ENCODE results near the gene MMP17. TPM values are rescaled to one million over a fixed set of nuclear protein-coding genes. Genes with fewer than 3 reads are reported as not detected.

Gene MMP17
- total and polyA plus RNA-seq, 2 donors (not counting 1 experiment from before 2014, with no cell fraction given), result 14.8 to 140 TPM

DNA sequence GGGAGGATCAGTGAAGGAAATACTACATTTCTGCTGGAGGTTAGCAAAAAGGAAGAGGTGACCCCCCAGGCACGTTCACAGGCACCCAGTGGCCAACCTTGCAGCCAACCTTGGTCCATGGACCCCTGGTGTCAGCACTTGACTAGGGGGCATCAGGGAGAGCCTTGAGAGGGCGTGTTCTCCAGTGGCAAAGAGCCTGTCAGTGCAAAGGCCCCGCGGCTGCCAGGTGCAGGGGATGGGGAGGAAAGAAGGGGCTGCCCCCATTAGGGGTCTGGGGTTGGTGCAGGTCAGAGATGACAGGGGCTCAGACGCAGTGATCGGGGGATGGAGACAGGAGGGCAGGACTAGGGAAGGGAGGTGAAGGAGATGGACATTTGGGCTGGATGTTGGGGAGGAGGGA lies 43.5 kb downstream of the MMP17 start:
- H3K4me2 ChIP-seq (replicated peaks; ENCODE audit: low read depth, low read length, poor library complexity, severe bottlenecking), result no peak overlapping the region
- H3K27ac Mint-ChIP-seq, result no peak overlapping the region
- DNase-seq (no peak), ATAC-seq (ENCODE audit: low read depth) (no peak)
- H3K9me3 Mint-ChIP-seq (ENCODE audit: insufficient read depth), result peaks cover 4% of the 10 kb centered on the region
- no peaks in the 10 kb centered on the region for H3K4me1 ChIP-seq (ENCODE audit: control insufficient read depth in 2 of 2, insufficient read depth in 2 of 2, low read length in 2 of 2)
- WGBS (ENCODE audit: insufficient coverage), result 93% methylated on average over 6 of the region's 6 CpGs
- peaks cover 0 to 9% (median 0%) of the 10 kb centered on the region in 3 donors for H3K9me3 ChIP-seq (ENCODE audit: control extremely low read depth in 1 of 3, control insufficient read depth in 2 of 3, insufficient read depth in 1 of 3, low read length in 2 of 3)
- H3K36me3 ChIP-seq (replicated peaks in 1 of 2; ENCODE audit: control extremely low read depth in 1 of 2, control insufficient read depth in 1 of 2, extremely low read depth in 1 of 2, insufficient read depth in 2 of 2, low read length in 1 of 2), result no peaks in the 10 kb centered on the region
- no peak overlapping the region for H2AFZ ChIP-seq (ENCODE audit: insufficient read depth, low read depth, low read length, poor library complexity, severe bottlenecking)
- no peaks in the 10 kb centered on the region for H4K20me1 ChIP-seq (ENCODE audit: control insufficient read depth, insufficient read depth, low read length, poor library complexity, severe bottlenecking)
- no peaks in the 10 kb centered on the region for H3K27me3 Mint-ChIP-seq
- CTCF ChIA-PET, result no interaction called here
- no peak overlapping the region for H3K4me3 ChIP-seq (ENCODE audit: control extremely low read depth in 1 of 5, extremely low read depth in 1 of 5, insufficient read depth in 1 of 5, low read depth in 2 of 5, low read length in 4 of 5)
- no peak overlapping the region for H3K4me3 Mint-ChIP-seq
- no peaks in the 10 kb centered on the region for H3K27me3 ChIP-seq (replicated peaks in 1 of 4; ENCODE audit: control extremely low read depth in 1 of 4, control insufficient read depth in 3 of 4, insufficient read depth in 4 of 4, low read length in 3 of 4)
- no peaks in the 10 kb centered on the region for H3K4me1 Mint-ChIP-seq
- H3K79me2 ChIP-seq (ENCODE audit: control insufficient read depth, insufficient read depth, low read length), result no peaks in the 10 kb centered on the region
- H3K9ac ChIP-seq (ENCODE audit: low read length), result no peak overlapping the region
- intact Hi-C loops (cut with micrococcal nuclease), result no loop called here
- POLR2A ChIA-PET, result no interaction called here
- H3K27ac ChIP-seq (ENCODE audit: low read length in 2 of 2), result no peak overlapping the region
- TF ChIP-seq EZH2 (IDR thresholded peaks at IDR 0.05; ENCODE audit: borderline replicate concordance, insufficient read depth, low read depth, low read length, poor library complexity, severe bottlenecking), result no peak
- TF ChIP-seq, protein P1, sequence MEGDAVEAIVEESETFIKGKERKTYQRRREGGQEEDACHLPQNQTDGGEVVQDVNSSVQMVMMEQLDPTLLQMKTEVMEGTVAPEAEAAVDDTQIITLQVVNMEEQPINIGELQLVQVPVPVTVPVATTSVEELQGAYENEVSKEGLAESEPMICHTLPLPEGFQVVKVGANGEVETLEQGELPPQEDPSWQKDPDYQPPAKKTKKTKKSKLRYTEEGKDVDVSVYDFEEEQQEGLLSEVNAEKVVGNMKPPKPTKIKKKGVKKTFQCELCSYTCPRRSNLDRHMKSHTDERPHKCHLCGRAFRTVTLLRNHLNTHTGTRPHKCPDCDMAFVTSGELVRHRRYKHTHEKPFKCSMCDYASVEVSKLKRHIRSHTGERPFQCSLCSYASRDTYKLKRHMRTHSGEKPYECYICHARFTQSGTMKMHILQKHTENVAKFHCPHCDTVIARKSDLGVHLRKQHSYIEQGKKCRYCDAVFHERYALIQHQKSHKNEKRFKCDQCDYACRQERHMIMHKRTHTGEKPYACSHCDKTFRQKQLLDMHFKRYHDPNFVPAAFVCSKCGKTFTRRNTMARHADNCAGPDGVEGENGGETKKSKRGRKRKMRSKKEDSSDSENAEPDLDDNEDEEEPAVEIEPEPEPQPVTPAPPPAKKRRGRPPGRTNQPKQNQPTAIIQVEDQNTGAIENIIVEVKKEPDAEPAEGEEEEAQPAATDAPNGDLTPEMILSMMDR (IDR thresholded peaks at IDR 0.05), result no peak

DNA sequence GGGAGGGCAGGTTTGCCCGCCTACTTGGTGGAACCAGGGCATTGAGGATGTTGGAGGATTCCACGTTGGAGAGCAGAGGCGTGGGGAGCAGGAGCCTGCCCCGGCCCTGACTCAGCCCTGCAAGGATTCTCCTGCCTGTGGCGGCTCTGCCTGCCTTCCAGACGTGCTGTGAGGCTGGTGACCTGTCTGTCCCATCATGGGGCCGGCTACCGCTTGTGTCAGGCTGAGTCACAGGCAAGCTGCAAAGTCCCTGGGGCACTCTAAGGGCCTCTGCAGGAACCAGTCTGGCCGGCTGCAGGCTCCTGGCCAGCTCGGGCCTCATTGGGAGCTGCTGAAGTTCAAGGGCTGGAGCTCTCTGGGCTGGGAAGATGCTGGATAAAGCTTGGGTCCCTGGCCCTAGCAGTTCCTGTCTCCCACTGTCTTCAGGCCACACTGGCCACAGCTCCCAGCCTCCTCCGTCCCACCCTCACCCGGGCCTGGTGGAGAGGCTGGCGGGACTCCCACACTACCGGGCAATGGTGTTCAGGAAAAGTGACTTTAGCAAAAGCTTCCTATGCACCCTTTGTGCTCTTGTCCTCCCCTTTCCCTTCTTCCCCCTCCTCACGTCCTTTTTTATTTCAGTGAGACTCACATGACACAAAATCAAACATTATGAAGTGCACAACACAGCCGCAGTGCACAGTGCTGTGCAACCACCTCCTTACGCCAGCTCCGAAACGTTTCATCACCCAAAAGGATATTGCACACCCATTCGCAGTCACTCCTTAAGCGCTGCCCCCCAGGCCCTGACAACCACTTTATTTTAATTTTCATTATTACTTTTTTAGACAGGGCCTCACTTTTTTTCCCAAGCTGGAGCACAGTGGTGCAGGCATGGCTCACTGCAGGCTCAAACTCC lies 44.2 kb downstream of the MMP17 start:
- H3K4me2 ChIP-seq (replicated peaks; ENCODE audit: low read depth, low read length, poor library complexity, severe bottlenecking), result no peak overlapping the region
- no peak for ATAC-seq (ENCODE audit: low read depth)
- CTCF ChIA-PET, result no interaction called here

More for the DNA sequence above, 44.2 kb downstream of the MMP17 start:
- Histone ChIP-seq H3K27me3 (replicated peaks in 1 of 4; ENCODE audit: control extremely low read depth in 1 of 4, control insufficient read depth in 3 of 4, insufficient read depth in 4 of 4, low read length in 3 of 4) (no peaks in the 10 kb centered on the region), H3K4me1 (ENCODE audit: control insufficient read depth in 2 of 2, insufficient read depth in 2 of 2, low read length in 2 of 2) (no peaks in the 10 kb centered on the region), H3K36me3 (replicated peaks in 1 of 2; ENCODE audit: control extremely low read depth in 1 of 2, control insufficient read depth in 1 of 2, extremely low read depth in 1 of 2, insufficient read depth in 2 of 2, low read length in 1 of 2) (no peaks in the 10 kb centered on the region), H3K27ac (ENCODE audit: low read length in 2 of 2) (no peak overlapping the region), H3K9ac (ENCODE audit: low read length) (no peak overlapping the region), H4K20me1 (ENCODE audit: control insufficient read depth, insufficient read depth, low read length, poor library complexity, severe bottlenecking) (no peaks in the 10 kb centered on the region), H2AFZ (ENCODE audit: insufficient read depth, low read depth, low read length, poor library complexity, severe bottlenecking) (no peak overlapping the region), H3K4me3 (ENCODE audit: control extremely low read depth in 1 of 5, extremely low read depth in 1 of 5, insufficient read depth in 1 of 5, low read depth in 2 of 5, low read length in 4 of 5) (no peak overlapping the region), H3K79me2 (ENCODE audit: control insufficient read depth, insufficient read depth, low read length) (no peaks in the 10 kb centered on the region), H3K9me3 (ENCODE audit: control extremely low read depth in 1 of 3, control insufficient read depth in 2 of 3, insufficient read depth in 1 of 3, low read length in 2 of 3) (peaks cover 0 to 9% (median 0%) of the 10 kb centered on the region in 3 donors)
- Mint-ChIP-seq H3K27ac (no peak overlapping the region), H3K4me3 (no peak overlapping the region), H3K4me1 (no peaks in the 10 kb centered on the region), H3K27me3 (no peaks in the 10 kb centered on the region), H3K9me3 (ENCODE audit: insufficient read depth) (peaks cover 4% of the 10 kb centered on the region)
- intact Hi-C loops (cut with micrococcal nuclease), result no loop called here
- no peak for DNase-seq
- POLR2A ChIA-PET, result no interaction called here
- TF ChIP-seq EZH2 (IDR thresholded peaks at IDR 0.05; ENCODE audit: borderline replicate concordance, insufficient read depth, low read depth, low read length, poor library complexity, severe bottlenecking), result no peak
- TF ChIP-seq, protein P1 (IDR thresholded peaks at IDR 0.05), result no peak
- 89% methylated on average over 21 of the region's 21 CpGs for WGBS (ENCODE audit: insufficient coverage)
